ENCODE results near the gene PRPF4. TPM values are rescaled to one million over a fixed set of nuclear protein-coding genes. Genes with fewer than 3 reads are reported as not detected.

PRPF4 gene
- total RNA-seq, 2 experiments from 2014 or later, result 27.4 to 39.9 TPM

DNA sequence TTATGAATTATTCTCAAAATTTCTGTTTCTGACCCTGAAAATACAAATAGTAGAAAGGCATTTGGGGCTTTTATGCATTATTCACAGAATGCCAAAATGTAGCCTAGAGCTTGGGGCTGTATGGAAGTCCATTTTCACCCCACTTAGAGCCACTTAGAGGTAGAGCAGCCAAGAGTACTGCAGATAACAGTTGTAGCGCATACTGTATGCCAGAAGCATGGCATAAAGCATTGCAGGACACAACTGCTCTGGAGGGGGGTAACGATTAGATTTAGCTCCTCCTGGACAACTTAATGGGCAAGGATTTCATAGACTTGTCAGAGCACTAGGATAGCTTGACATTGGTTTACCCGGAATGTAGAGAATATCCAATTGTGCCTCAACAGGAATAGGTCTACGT is 38.4 kb upstream of the PRPF4 start:
- TF ChIP-seq, protein P1, sequence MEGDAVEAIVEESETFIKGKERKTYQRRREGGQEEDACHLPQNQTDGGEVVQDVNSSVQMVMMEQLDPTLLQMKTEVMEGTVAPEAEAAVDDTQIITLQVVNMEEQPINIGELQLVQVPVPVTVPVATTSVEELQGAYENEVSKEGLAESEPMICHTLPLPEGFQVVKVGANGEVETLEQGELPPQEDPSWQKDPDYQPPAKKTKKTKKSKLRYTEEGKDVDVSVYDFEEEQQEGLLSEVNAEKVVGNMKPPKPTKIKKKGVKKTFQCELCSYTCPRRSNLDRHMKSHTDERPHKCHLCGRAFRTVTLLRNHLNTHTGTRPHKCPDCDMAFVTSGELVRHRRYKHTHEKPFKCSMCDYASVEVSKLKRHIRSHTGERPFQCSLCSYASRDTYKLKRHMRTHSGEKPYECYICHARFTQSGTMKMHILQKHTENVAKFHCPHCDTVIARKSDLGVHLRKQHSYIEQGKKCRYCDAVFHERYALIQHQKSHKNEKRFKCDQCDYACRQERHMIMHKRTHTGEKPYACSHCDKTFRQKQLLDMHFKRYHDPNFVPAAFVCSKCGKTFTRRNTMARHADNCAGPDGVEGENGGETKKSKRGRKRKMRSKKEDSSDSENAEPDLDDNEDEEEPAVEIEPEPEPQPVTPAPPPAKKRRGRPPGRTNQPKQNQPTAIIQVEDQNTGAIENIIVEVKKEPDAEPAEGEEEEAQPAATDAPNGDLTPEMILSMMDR (conservative IDR thresholded peaks at IDR 0.05; ENCODE audit: low read length), result no peak
- TF ChIP-seq EZH2phosphoT487 (IDR thresholded peaks at IDR 0.05; ENCODE audit: borderline replicate concordance, low read depth, low read length), result no peak
- BruUV-seq (replicated peaks), result no TSS peak
- no peaks in the 10 kb centered on the region for H4K20me1 ChIP-seq (ENCODE audit: insufficient read depth, low read length)
- H3K36me3 ChIP-seq (ENCODE audit: insufficient read depth, low read length), result no peaks in the 10 kb centered on the region
- no peak for DNase-seq (ENCODE audit: low spot score)
- no peak overlapping the region for H3K4me3 ChIP-seq (ENCODE audit: low read depth, low read length, poor library complexity, severe bottlenecking)
- H3K9me3 ChIP-seq (ENCODE audit: low read length), result no peaks in the 10 kb centered on the region
- no peak overlapping the region for H3K4me2 ChIP-seq (ENCODE audit: low read length)
- H2AFZ ChIP-seq (ENCODE audit: low read length), result no peak overlapping the region
- H3K79me2 ChIP-seq (ENCODE audit: insufficient read depth, low read depth, low read length), result no peaks in the 10 kb centered on the region
- peaks cover 11% of the 10 kb centered on the region for H3K4me1 ChIP-seq (ENCODE audit: insufficient read depth, low read length, poor library complexity, severe bottlenecking)
- no peaks in the 10 kb centered on the region for H3K9me2 ChIP-seq (ENCODE audit: insufficient read depth, low read length)
- CTCF ChIA-PET (ENCODE audit: unreplicated experiment), result interaction anchor here (0.7 kb wide), 1 partner anchor 12 kb away, joined by 4 read pairs; no protein-coding TSS in a partner anchor
- intact Hi-C loops (cut with micrococcal nuclease; ENCODE audit: unreplicated experiment), result no loop called here
- H3K27ac ChIP-seq (ENCODE audit: low read depth, low read length, poor library complexity, severe bottlenecking), result no peak overlapping the region
- POLR2A ChIA-PET, result interaction anchor here (0.7 kb wide), 1 partner anchor 15 kb away, joined by 3 read pairs; no protein-coding TSS in a partner anchor

DNA sequence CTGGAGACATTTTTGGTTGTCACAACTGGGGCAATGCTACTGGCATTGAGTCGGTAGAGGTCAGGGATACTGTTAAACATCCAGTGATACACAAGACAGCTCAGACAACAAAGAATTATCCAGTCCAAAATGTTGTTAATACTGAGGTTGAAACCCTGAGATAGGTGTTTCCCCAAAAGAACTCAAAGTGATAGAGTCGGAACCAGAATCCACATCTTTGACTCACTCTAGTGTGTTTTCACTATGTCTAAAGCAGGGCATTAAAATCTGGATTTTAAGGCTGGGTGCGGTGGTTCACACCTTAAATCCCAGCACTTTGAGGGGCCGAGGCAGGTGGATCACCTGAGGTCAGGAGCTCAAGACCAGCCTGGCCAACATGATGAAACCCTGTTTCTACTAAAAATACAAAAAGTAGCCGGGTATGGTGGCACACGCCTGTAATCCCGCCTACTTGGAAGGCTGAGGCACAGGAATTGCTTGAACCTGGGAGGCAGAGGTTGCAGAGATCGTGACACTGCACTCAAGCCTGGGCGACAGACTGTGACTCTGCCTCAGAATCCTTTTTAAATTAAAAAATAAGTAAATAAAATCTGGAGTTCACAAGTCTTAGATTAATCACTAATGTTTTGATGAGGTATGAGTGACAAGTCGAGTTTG is 37.1 kb upstream of the PRPF4 start:
- DNase-seq (ENCODE audit: low spot score), result no peak
- Histone ChIP-seq H3K79me2 (ENCODE audit: insufficient read depth, low read depth, low read length) (no peaks in the 10 kb centered on the region), H3K4me1 (ENCODE audit: insufficient read depth, low read length, poor library complexity, severe bottlenecking) (peaks cover 2% of the 10 kb centered on the region), H3K36me3 (ENCODE audit: insufficient read depth, low read length) (no peaks in the 10 kb centered on the region), H3K4me3 (ENCODE audit: low read depth, low read length, poor library complexity, severe bottlenecking) (no peak overlapping the region), H4K20me1 (ENCODE audit: insufficient read depth, low read length) (no peaks in the 10 kb centered on the region), H3K9me3 (ENCODE audit: low read length) (no peaks in the 10 kb centered on the region), H2AFZ (ENCODE audit: low read length) (no peak overlapping the region), H3K4me2 (ENCODE audit: low read length) (no peak overlapping the region), H3K9me2 (ENCODE audit: insufficient read depth, low read length) (no peaks in the 10 kb centered on the region), H3K27ac (ENCODE audit: low read depth, low read length, poor library complexity, severe bottlenecking) (no peak overlapping the region)
- BruUV-seq (replicated peaks), result no TSS peak
- TF ChIP-seq, protein P1 (conservative IDR thresholded peaks at IDR 0.05; ENCODE audit: low read length), result no peak
- no peak for TF ChIP-seq EZH2phosphoT487 (IDR thresholded peaks at IDR 0.05; ENCODE audit: borderline replicate concordance, low read depth, low read length)
- intact Hi-C loops (cut with micrococcal nuclease; ENCODE audit: unreplicated experiment), result no loop called here
- ChIA-PET POLR2A (interaction anchor here (0.6 to 1.0 kb wide), 2 partner anchors 24 to 76 kb away, joined by 3 to 4 read pairs; no protein-coding TSS in a partner anchor), CTCF (ENCODE audit: unreplicated experiment) (no interaction called here)

DNA sequence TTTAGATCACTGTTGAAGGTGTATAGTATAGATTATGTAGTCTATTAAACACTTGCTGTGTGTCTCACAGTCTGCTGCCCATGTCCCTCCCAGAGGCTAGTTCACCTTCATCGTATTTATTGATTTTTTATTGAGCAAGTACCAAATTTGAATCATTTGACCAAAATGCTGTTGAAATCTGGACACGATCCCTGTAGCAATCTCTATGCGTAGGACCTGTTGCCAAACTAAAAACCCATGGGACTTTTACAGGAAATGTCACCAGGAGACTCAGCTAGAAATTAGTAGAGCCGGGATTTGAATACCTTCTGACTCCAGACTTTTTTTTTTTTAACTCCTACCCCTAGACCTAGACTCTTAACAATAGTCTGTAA is 36.6 kb upstream of the PRPF4 start:
- H3K36me3 ChIP-seq (ENCODE audit: insufficient read depth, low read length), result no peaks in the 10 kb centered on the region
- no peak for DNase-seq (ENCODE audit: low spot score)
- no peak overlapping the region for H3K27ac ChIP-seq (ENCODE audit: low read depth, low read length, poor library complexity, severe bottlenecking)
- no peaks in the 10 kb centered on the region for H3K4me1 ChIP-seq (ENCODE audit: insufficient read depth, low read length, poor library complexity, severe bottlenecking)
- H3K4me3 ChIP-seq (ENCODE audit: low read depth, low read length, poor library complexity, severe bottlenecking), result no peak overlapping the region
- H3K9me3 ChIP-seq (ENCODE audit: low read length), result no peaks in the 10 kb centered on the region
- no peak overlapping the region for H2AFZ ChIP-seq (ENCODE audit: low read length)
- no peaks in the 10 kb centered on the region for H3K79me2 ChIP-seq (ENCODE audit: insufficient read depth, low read depth, low read length)
- POLR2A ChIA-PET, result interaction anchor here (0.6 to 1.0 kb wide), 2 partner anchors 23 to 75 kb away, joined by 3 to 4 read pairs; no protein-coding TSS in a partner anchor
- CTCF ChIA-PET (ENCODE audit: unreplicated experiment), result no interaction called here
- no TSS peak for BruUV-seq (replicated peaks)
- TF ChIP-seq, protein P1 (conservative IDR thresholded peaks at IDR 0.05; ENCODE audit: low read length), result no peak
- no peak for TF ChIP-seq EZH2phosphoT487 (IDR thresholded peaks at IDR 0.05; ENCODE audit: borderline replicate concordance, low read depth, low read length)
- no peak overlapping the region for H3K4me2 ChIP-seq (ENCODE audit: low read length)
- intact Hi-C loops (cut with micrococcal nuclease; ENCODE audit: unreplicated experiment), result no loop called here
- no peaks in the 10 kb centered on the region for H3K9me2 ChIP-seq (ENCODE audit: insufficient read depth, low read length)
- H4K20me1 ChIP-seq (ENCODE audit: insufficient read depth, low read length), result no peaks in the 10 kb centered on the region

Measured in OCI-LY7 (cell line).